ENCODE measurements around the gene OR2Z1.
"Not testable (repeated sequence)": the region's sequence is repeated elsewhere in the genome, so short reads cannot be mapped to it uniquely, and the experiment has no call there.

Gene OR2Z1

DNA sequence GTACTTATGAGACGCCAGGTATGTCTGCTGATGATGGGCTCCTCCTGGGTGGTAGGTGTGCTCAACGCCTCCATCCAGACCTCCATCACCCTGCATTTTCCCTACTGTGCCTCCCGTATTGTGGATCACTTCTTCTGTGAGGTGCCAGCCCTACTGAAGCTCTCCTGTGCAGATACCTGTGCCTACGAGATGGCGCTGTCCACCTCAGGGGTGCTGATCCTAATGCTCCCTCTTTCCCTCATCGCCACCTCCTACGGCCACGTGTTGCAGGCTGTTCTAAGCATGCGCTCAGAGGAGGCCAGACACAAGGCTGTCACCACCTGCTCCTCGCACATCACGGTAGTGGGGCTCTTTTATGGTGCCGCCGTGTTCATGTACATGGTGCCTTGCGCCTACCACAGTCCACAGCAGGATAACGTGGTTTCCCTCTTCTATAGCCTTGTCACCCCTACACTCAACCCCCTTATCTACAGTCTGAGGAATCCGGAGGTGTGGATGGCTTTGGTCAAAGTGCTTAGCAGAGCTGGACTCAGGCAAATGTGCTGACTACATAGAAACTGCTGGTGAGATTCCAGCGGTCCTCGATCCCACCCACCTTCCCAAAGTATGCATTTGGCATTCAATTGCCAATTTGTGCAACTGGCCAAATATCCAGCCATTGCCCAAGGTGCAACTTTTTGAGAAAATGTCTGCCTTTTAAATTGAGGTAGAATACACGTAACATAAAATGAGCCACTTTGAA, 10.2 kb downstream of the OR2Z1 start:
- in situ Hi-C loops (cut with HindIII; ENCODE audit: low sequenced_read_pairs): no loop called here
- no peak for DNase-seq (ENCODE audit: low read depth, low spot score)
- TF ChIP-seq CTCF (IDR thresholded peaks at IDR 0.05; ENCODE audit: low read depth, low read length): no peak
- H3K4me3 ChIP-seq (ENCODE audit: low read depth, low read length): no peak overlapping the region

DNA sequence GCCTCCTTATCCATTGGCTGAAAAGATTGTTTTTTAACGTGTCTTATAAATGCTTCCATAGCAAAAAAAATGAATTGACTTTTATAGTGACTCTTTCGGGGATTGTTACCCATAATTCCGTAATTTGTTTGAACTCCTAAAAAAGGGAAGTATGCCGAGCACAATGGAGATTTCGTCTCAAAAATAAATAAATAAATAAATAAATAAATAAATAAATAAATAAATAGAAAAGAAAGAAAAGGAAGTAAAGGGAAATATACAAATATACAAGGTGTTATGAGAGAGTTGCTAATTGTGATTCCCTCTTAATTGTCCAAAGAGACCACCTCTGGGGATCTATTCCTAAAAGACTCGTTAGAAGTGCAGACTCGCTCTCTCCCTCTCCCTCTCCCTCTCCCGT, 16.9 kb downstream of the OR2Z1 start:
- no peak overlapping the region for H3K4me3 ChIP-seq (ENCODE audit: low read depth, low read length)
- TF ChIP-seq CTCF (IDR thresholded peaks at IDR 0.05; ENCODE audit: low read depth, low read length): no peak
- in situ Hi-C loops (cut with HindIII; ENCODE audit: low sequenced_read_pairs): no loop called here
- DNase-seq (ENCODE audit: low read depth, low spot score): no peak

GRCh38 chr19:8739291-8740065, 18.0 kb downstream of the OR2Z1 start:
- in situ Hi-C loops (cut with HindIII; ENCODE audit: low sequenced_read_pairs); DNase-seq (ENCODE audit: low read depth, low spot score): not testable (repeated sequence)

GRCh38 chr19:8767257-8767656, 45.8 kb downstream of the OR2Z1 start:
- H3K4me3 ChIP-seq (ENCODE audit: low read depth, low read length); DNase-seq (ENCODE audit: low read depth, low spot score); in situ Hi-C loops (cut with HindIII; ENCODE audit: low sequenced_read_pairs): not testable (repeated sequence)

More at GRCh38 chr19:8739291-8740065, 18.0 kb downstream of the OR2Z1 start:
- not testable (repeated sequence) for H3K4me3 ChIP-seq (ENCODE audit: low read depth, low read length)

- H3K4me3 ChIP-seq (ENCODE audit: low read depth, low read length); in situ Hi-C loops (cut with HindIII; ENCODE audit: low sequenced_read_pairs); DNase-seq (ENCODE audit: low read depth, low spot score): not testable (repeated sequence)
Measured at GRCh38 chr19:8769265-8769664, 47.8 kb downstream of the OR2Z1 start.

DNA sequence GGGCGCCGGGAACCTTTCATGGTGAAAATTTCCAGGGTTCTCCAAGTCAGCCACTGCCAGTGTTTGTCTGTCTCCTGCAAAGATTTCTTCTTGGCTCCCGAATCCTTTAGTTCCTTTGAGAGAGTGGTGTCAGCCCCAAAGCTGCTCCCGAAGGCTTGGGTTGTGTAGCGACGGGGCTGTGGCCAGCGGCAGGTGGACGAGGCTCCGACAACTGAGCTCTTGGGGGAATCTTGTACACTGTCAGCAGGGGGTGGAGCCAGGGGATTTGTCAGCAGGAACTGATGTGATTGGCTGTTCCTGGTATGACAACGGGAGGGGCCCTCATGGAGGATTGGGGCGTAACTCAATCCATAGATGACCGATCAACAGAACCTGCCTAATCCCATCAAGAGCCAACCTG, 52.2 kb downstream of the OR2Z1 start:
- in situ Hi-C loops (cut with HindIII; ENCODE audit: low sequenced_read_pairs); DNase-seq (ENCODE audit: low read depth, low spot score); H3K4me3 ChIP-seq (ENCODE audit: low read depth, low read length): not testable (repeated sequence)

Data from astrocyte of the spinal cord (primary cell).